HG02642 (cell line): ENCODE results near the gene NUDT22.

Source experiments
- ATAC-seq: cut with Tn5 transposase; IDR thresholded peaks from one replicate; pipeline ENCODE4 v1.9.1; 2021; ENCODE audit warnings: mild to moderate bottlenecking; ENCODE audit not compliant: unreplicated experiment, poor library complexity

The NUDT22 gene

GRCh38 chr11:64240435-64241240, 14.6 kb downstream of the NUDT22 start, which contains the start of gene FKBP2:
FKBP2 (plus strand) TSS chr11:64241095; CDS start chr11:64242388, 1,293 bp downstream.
- ATAC-seq = peak; percentile 56

DNA sequence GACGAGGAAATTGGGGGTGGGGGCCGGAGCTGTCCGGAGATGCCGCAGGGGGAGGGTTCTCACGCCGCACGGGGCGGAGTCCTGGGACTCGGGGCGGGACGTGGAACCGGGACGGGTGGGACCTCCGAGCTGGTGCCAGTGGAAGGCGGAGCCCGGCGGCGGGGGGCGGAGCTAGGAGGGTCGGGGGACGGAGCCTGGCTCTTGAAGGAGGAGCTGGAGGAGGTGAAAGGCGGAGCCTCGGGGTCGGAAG, 15.1 kb downstream of the NUDT22 start:
- ATAC-seq = peak; percentile 73

DNA sequence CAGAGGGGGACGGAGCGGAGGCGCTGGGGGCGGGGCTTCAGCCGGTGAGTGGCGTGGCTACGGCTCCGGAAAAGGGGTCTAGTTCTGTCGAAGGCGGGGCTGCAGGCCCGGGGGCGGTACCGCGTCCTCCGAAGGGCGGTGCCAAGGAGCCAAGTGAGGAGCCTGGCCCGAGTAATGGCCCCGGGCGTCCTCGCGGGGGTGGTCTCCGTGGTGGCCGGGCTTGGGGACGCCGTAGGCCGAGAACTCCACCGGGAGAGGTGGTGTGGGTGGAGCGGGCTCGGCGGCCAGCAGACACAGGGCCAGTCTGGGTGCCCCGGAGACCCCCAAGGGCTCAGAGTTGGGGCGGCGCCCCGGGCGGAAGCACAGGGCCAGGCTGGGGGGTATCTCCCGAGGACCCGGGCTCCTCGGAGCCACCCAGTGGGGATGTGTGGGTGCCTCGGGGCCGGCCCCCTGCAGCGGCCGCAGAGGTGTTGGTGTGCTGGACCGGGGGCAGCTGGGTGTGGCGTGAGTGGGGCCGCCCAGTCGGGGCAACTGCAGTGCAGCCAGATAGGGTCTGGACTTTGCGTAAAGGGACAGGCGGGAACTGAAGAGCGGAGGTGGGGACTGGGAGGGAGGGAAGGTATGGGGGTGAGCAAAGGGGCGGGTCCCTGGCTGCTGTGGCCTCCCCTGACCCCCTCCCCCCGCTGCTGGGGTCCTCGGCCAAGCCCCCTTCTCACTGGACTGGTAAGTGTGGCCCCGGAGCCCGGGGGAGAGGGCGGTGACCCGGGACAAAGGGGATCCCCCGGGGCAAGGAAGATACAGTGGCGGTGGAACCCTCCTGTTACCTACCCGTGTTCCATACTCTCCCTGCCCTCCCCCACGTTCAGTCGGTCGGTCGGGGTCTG, 15.7 kb downstream of the NUDT22 start:
- ATAC-seq = peak; percentile 11

DNA sequence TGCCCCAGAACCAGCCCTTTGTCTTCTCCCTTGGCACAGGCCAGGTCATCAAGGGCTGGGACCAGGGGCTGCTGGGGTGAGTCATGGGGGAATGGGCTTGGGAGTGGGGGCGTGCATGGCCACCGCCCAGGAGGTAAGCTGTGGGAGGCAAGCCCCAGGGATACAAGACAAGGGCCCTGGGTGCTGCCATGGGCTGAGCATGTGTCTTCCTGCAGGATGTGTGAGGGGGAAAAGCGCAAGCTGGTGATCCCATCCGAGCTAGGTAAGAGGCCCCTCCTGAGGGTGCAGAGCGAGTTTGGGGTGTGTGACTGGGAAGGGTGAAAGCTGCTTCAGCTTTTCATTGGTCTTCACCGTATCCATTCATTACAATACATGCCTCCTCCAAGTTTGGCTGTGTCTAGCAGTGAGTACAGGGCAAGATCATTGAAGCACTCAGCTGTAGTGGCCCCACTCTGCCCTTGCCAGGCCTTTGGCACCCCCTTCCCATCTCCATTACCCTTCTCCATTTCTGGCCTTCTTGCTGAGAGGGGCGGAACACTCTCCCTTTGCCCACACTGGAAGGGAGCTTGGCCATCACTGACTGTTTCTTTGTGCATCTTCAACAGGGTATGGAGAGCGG, 17.3 kb downstream of the NUDT22 start:
- no peak for ATAC-seq

- no peak for ATAC-seq
These were observed 18.0 kb downstream of the NUDT22 start for GRCh38 chr11:64244107-64244506.

DNA sequence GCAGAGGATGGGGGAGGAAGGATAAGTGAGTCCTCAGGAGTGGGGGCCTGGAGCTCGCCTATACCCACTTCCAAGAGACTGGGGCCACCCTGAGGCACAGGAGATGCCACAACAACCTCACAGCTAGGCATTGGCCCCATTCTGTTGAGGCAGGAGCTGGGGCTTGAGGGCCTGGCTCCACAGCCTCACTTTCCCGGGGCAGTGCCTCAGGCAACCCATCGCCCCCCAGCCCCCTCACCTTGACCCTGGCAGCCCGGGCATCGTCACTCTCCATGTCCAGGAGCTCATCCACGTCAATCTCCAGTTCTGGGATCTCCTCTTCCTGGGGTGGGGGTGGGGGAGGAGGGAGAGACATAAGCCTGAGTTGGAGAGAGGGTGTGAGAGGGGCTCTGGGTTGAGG, 18.9 kb downstream of the NUDT22 start:
- ATAC-seq = no peak

GRCh38 chr11:64245401-64245796, 19.3 kb downstream of the NUDT22 start:
- no peak for ATAC-seq

DNA sequence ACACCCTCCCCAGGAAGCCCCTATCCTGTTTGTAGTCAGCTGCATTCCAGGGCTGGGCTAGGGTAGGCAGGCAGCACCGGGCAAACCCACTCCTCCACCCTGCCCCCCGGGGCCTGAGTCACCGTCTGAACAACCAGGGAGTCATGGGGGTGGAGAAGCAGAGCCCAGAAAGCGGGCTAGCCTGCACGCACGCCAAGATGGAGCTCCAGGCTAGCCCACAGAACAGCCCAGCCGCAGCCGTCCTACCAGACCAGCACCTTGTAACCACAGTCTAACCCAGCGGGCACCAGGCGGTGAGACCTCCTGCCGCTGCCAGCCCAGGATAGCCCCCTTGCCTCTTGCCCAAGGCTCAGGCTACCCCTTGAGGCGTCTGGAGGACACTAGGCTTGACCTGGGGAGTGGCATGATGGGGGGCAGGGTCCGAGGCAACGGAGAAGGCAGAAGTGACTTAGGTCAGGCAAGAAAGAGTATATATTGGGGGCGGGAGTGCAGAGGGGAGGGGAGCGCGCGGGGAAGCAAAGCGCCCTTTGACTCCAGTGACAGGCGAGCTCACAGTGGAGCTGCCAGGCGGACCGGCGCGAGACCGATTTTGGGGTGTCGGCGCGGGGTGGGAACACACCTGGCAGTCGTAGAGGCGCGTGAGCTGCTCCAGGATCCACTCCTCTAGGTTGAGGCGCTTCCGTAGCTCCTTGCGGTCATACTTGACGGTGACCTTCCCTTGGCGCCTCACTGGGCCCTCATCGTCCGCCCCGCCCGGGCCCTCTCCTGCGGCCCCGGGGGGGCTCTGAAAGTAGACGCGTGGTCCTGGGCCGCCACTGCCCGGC, 19.9 kb downstream of the NUDT22 start:
- ATAC-seq = no peak

DNA sequence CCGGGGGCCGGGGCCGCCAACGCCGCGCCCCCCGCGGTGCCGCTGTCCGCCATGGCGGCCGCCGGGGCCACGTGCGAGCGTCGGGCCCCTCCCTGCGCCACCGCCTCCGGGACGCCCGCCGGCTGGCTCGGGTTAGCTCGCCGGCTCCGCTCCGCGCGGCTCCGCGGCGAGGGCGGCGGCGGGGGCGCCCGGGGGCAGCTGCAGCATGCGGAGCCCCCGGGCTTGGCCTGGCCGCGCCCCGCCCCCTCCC, 20.5 kb downstream of the NUDT22 start:
- peak; percentile 10 for ATAC-seq

DNA sequence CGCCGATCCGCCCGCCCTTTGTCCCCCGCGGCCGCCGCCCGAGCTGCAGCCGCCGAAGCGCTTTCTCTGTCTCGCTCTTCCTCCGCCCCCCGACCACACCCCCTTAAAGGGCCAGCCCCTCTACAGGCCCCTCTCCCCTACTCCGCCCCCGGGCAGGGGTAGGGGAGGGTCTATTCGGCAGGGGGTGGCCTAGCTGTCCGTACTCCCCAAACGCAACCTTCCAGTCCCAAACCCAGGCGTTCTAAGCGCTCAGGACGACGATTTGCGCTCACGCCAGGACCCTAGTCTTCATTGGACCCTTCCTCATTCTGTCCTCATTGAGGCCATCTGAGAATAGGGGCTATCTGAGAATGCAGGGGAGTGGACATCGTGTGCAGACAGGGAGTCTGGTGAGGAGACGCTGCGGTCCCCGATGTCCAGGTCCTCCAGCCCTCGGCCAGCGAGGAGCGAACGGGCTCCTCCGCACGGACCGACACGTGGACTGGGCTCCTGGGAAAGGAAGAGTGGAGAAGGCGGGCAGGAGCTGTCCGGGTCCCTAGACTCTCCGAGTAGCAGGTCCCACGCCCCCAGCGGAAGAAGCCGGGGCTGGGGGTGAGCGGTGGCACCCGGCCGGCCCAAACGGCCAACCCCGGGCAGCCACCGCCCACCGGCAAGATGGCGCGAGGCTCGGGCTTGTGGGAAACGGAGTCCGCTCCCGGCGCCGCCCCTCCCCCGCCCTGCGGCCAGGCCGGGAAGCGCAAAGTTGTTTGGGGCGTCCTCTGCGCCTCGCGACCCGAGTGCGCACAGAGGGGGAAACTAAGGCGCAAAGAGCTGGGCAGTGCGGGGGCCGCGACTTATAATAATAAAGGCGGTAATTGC, 21.0 kb downstream of the NUDT22 start, which contains the start of gene PPP1R14B:
Gene PPP1R14B (minus strand): TSS at position 73 of the 858 bp plus-strand sequence. CDS start 270 bp downstream, outside the sequence.
- peak; percentile 37 for ATAC-seq

DNA sequence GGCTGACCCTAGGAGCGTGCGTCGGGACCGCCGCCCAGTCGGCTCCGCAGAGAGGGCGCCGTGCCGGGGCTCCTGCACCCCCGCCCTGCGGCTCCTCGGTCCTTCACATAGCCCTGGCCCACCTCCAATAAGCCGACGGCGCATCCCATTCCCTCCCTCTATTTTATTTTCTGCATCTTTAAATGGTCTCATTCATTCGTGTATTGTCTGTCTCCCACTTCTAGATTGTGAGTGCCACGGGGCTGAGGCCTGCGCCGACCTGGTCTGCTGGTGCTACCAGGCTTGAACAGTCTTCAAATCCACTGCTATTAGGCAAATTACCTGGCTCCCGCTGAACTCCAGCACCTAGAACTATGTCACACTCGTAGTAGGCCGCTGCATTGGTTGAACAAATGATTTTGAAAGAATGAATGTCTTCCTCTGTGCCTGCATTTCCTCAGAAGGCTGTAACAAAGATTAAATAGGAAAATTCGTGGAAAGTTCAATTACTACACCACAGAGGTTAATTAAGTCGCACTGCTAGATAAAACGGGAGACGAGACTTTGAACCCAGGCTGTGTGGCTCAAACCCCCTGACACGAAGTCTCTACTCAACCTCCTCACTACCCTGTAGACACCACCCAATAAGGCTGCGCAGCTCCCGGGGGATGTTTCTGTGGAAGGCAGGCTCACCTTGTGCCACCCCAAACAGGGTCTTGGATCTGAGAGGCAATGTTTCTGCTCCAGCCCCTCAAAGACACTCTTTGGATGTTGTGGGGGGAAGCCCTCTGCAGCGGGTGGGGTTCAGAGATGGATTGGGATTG, 21.9 kb downstream of the NUDT22 start:
- ATAC-seq = no peak

- ATAC-seq = no peak
These were observed 22.5 kb downstream of the NUDT22 start for GRCh38 chr11:64248578-64248977.

- no peak for ATAC-seq
These were observed 23.0 kb downstream of the NUDT22 start for GRCh38 chr11:64249038-64249437.

DNA sequence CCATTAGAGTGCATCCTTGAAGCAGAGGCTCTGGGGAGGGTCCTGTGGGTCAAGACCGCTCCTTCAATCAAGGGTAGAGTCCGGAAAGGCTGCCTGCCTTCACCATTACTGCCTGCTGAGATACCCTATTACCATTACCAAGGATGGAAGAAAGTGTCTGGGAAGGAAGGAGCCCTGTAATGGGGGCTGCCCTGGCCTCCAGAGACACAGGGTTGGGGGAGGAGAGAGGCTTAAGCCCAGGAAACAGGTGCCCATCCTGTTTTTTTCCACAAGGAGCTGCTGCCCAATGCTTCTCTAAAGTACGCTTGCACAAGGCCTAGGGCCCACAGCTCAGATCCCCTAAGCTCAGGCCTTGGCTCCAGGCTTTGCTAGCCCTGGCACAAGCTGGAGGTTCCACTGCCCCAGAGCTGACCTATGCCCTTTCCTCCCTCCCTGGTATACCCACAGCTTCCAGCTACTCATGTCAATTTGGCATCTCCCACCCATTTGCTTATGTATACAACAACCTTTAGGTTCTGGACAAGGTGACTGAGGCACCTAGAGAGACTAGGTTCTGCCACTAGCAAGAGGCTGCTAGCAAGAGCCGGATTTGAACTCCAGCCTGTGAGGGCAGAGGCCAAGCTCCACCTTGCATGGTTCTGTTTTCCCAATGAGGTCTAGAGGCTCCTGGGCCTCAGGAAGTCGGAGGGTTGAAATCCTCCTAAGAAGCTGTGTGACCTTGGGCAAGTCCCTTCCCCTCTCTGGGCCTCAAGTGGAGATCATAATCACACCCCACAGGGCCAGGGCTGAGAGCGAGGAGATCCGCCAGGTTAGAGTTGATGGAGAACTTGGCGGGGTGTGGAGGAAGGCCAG, 23.7 kb downstream of the NUDT22 start:
- ATAC-seq = no peak

DNA sequence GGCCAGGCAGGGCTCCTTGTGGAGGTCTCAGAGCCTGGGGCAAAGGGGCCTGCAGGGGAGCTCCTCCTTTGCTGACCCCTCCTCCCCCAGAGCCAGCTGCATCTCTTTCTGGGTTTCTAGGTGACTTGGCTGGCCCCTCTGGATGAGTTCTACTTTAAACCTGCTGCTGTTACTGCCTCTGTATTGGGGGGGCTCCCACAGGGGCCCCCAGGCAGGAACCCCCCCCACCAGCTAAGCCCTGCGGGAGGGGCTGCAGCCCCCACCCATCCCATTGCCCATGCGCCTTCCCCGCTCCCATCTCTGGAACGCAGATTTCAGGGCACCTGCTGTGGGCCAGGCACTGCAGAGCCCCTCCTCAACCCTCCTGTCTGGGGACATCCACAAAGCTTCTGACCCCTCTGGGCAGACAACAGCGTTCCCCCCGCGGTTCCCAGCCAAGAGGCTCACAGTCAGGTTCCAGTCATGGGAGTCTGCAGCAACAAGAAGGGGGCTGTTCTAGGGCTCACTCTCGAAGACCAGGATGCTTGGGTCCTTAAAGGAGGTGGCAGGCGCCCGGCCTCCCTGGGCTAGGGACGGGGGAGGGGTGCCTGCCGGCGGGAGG, 24.4 kb downstream of the NUDT22 start:
- ATAC-seq = no peak

DNA sequence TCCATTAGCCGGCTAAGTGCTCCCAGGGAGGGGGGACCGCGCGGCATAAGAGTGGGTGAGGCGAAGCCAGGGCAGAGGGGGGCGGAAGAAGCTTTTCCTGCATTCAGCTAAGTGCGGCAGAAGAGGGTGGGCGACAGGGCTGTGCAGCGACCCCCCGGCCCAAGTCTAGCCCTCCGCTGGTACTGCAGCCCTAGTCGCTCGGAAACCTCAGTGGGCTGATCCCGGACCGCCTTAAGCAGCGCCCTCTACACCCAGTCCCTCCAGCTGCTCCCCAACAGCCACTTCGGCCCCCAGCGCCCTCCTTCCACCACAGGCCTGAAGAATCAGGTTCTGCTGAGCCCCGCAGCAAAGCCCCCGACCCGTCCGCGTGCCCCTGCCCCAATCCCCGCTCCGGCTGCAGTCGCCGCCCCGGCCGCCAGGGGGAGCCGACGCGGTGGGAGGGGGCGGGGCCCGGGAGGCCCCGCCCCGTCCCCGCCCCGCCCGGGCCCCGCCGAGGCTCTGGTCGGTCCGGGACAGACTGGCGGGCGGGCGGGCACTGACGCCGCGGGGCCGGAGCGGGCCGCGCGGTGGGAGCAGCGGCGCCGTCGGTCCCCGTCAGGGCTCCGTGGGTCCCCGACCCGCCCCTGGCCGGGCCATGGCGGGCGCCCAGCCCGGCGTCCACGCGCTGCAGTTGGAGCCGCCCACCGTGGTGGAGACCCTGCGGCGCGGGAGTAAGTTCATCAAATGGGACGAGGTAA, 25.1 kb downstream of the NUDT22 start, which contains the start of gene PLCB3:
Gene PLCB3 (plus strand): TSS at position 515 of the 737 bp plus-strand sequence. CDS start 120 bp downstream, at position 635.
- ATAC-seq = peak; percentile 47

GRCh38 chr11:64251753-64252002, 25.6 kb downstream of the NUDT22 start:
- ATAC-seq = no peak
